ENCODE measurements around the gene HELZ. TPM values are rescaled to one million over a fixed set of nuclear protein-coding genes. Genes with fewer than 3 reads are reported as not detected.

Gene HELZ
- total and polyA plus RNA-seq, 4 donors: 3.8 to 69.2 (median 25.7) TPM

DNA sequence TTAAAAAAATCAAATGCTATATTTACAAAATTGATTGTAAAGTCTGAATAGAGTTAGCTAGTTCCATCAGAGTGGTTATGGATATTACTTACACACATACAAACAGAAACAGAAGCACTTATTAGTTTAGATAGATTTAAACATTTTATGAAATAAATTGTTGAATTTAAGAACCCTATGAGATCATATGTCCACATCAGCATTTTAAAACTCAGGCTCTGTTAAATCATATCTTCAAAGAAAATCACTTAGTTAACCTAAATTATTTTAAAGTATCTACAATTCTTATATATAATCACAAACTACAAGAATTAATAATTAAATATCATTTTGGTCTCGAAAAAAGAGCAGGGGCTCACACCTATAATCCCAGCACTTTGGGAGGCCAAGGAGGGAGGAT, 42.5 kb downstream of the HELZ start:
- 91% methylated on average over 1 of the region's 1 CpG for WGBS

GRCh38 chr17:67200727-67201301, 44.2 kb downstream of the HELZ start:
- Histone ChIP-seq H3K9me3 (ENCODE audit: control insufficient read depth in 4 of 4, low read length in 3 of 4) (no peaks in the 10 kb centered on the region), H3K4me1 (ENCODE audit: control insufficient read depth in 4 of 4, insufficient read depth in 4 of 4, low read length in 3 of 4) (no peaks in the 10 kb centered on the region), H3K36me3 (ENCODE audit: control insufficient read depth in 4 of 4, insufficient read depth in 3 of 4, low read depth in 1 of 4, low read length in 3 of 4) (peaks cover 5 to 35% (median 26%) of the 10 kb centered on the region in 4 donors), H3K27ac (ENCODE audit: low read depth in 1 of 2, low read length in 2 of 2) (no peak overlapping the region), H3K4me3 (ENCODE audit: low read depth in 1 of 3, low read length in 3 of 3) (no peak overlapping the region), H3K9ac (ENCODE audit: low read depth in 1 of 2, low read length in 2 of 2) (no peak overlapping the region), H3K27me3 (ENCODE audit: control insufficient read depth in 4 of 4, insufficient read depth in 4 of 4, low read length in 3 of 4) (no peaks in the 10 kb centered on the region)
- no peak for DNase-seq (ENCODE audit: low spot score)
- WGBS: 89% methylated on average over 4 of the region's 4 CpGs
- TF ChIP-seq JUND (IDR thresholded peaks at IDR 0.05) (no peak), SP1 (IDR thresholded peaks at IDR 0.05) (no peak), CTCF (IDR thresholded peaks at IDR 0.05; ENCODE audit: low read depth, low read length, missing input control) (peak; percentile 38), RAD21 (IDR thresholded peaks at IDR 0.05) (peak in 1 of 2 donors; percentile 64), HNF4A (conservative IDR thresholded peaks at IDR 0.05) (no peak)

More for the DNA sequence above, 42.5 kb downstream of the HELZ start:
- no peaks in the 10 kb centered on the region for H3K4me1 ChIP-seq (ENCODE audit: control insufficient read depth in 4 of 4, insufficient read depth in 4 of 4, low read length in 3 of 4)
- TF ChIP-seq RAD21 (IDR thresholded peaks at IDR 0.05) (no peak), JUND (IDR thresholded peaks at IDR 0.05) (no peak)
- TF ChIP-seq, protein P1, sequence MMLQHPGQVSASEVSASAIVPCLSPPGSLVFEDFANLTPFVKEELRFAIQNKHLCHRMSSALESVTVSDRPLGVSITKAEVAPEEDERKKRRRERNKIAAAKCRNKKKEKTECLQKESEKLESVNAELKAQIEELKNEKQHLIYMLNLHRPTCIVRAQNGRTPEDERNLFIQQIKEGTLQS (IDR thresholded peaks at IDR 0.05): no peak
- no peak overlapping the region for H3K27ac ChIP-seq (ENCODE audit: low read depth in 1 of 2, low read length in 2 of 2)
- no peak overlapping the region for H3K9ac ChIP-seq (ENCODE audit: low read depth in 1 of 2, low read length in 2 of 2)
- peaks cover 4 to 29% (median 22%) of the 10 kb centered on the region in 4 donors for H3K36me3 ChIP-seq (ENCODE audit: control insufficient read depth in 4 of 4, insufficient read depth in 3 of 4, low read depth in 1 of 4, low read length in 3 of 4)
- no peaks in the 10 kb centered on the region for H3K27me3 ChIP-seq (ENCODE audit: control insufficient read depth in 4 of 4, insufficient read depth in 4 of 4, low read length in 3 of 4)
- DNase-seq (ENCODE audit: low spot score): no peak
- H3K9me3 ChIP-seq (ENCODE audit: control insufficient read depth in 4 of 4, low read length in 3 of 4): no peaks in the 10 kb centered on the region
- no peak overlapping the region for H3K4me3 ChIP-seq (ENCODE audit: low read depth in 1 of 3, low read length in 3 of 3)

DNA sequence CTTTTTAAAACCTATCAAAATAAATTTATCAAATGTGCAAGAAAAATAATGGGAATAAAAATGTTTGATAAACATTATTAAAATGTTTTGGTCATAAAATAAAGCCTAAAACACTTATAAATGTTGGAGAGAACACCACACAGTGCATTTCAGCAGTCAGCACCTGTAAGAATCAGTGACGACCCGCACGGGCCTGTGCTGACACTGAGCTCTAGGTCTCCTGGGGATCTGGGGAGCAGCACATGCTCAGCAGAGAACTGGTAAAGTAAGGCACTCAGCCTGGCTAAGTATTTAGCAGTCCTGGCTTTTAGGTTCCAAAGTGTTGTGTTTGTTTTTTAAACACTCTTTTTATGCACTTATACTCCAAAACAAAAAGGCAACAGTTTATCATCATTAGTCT, 46.9 kb downstream of the HELZ start:
- no peak for DNase-seq (ENCODE audit: low spot score)
- WGBS: 81% methylated on average over 3 of the region's 3 CpGs
- no peaks in the 10 kb centered on the region for H3K27me3 ChIP-seq (ENCODE audit: control insufficient read depth in 4 of 4, insufficient read depth in 4 of 4, low read length in 3 of 4)
- H3K36me3 ChIP-seq (ENCODE audit: control insufficient read depth in 4 of 4, insufficient read depth in 3 of 4, low read depth in 1 of 4, low read length in 3 of 4): peaks cover 7 to 36% (median 24%) of the 10 kb centered on the region in 4 donors
- no peaks in the 10 kb centered on the region for H3K9me3 ChIP-seq (ENCODE audit: control insufficient read depth in 4 of 4, low read length in 3 of 4)
- H3K9ac ChIP-seq (ENCODE audit: low read depth in 1 of 2, low read length in 2 of 2): no peak overlapping the region
- no peak overlapping the region for H3K27ac ChIP-seq (ENCODE audit: low read depth in 1 of 2, low read length in 2 of 2)
- peaks cover 0 to 10% (median 9%) of the 10 kb centered on the region in 4 donors for H3K4me1 ChIP-seq (ENCODE audit: control insufficient read depth in 4 of 4, insufficient read depth in 4 of 4, low read length in 3 of 4)
- H3K4me3 ChIP-seq (ENCODE audit: low read depth in 1 of 3, low read length in 3 of 3): no peak overlapping the region
- TF ChIP-seq GABPA (IDR thresholded peaks at IDR 0.05 in 1 of 2, conservative IDR thresholded peaks at IDR 0.05 in 1 of 2) (no peak), RAD21 (IDR thresholded peaks at IDR 0.05) (no peak), HNF4A (conservative IDR thresholded peaks at IDR 0.05) (no peak), SP1 (IDR thresholded peaks at IDR 0.05) (no peak), JUND (IDR thresholded peaks at IDR 0.05) (no peak), YY1 (IDR thresholded peaks at IDR 0.05) (no peak), FOXA2 (IDR thresholded peaks at IDR 0.05) (no peak), HNF4G (IDR thresholded peaks at IDR 0.05) (no peak), RXRA (IDR thresholded peaks at IDR 0.05) (no peak), FOXA1 (IDR thresholded peaks at IDR 0.05) (no peak), NR2F2 (IDR thresholded peaks at IDR 0.05) (no peak), CTCF (IDR thresholded peaks at IDR 0.05; ENCODE audit: low read depth, low read length, missing input control) (no peak), EGR1 (IDR thresholded peaks at IDR 0.05; ENCODE audit: low read depth in 2 of 2) (no peak)
- TF ChIP-seq, protein P2, sequence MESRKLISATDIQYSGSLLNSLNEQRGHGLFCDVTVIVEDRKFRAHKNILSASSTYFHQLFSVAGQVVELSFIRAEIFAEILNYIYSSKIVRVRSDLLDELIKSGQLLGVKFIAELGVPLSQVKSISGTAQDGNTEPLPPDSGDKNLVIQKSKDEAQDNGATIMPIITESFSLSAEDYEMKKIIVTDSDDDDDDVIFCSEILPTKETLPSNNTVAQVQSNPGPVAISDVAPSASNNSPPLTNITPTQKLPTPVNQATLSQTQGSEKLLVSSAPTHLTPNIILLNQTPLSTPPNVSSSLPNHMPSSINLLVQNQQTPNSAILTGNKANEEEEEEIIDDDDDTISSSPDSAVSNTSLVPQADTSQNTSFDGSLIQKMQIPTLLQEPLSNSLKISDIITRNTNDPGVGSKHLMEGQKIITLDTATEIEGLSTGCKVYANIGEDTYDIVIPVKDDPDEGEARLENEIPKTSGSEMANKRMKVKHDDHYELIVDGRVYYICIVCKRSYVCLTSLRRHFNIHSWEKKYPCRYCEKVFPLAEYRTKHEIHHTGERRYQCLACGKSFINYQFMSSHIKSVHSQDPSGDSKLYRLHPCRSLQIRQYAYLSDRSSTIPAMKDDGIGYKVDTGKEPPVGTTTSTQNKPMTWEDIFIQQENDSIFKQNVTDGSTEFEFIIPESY (IDR thresholded peaks at IDR 0.05): no peak
- TF ChIP-seq, protein P3, sequence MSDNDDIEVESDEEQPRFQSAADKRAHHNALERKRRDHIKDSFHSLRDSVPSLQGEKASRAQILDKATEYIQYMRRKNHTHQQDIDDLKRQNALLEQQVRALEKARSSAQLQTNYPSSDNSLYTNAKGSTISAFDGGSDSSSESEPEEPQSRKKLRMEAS (IDR thresholded peaks at IDR 0.05): no peak
- TF ChIP-seq, protein P4, sequence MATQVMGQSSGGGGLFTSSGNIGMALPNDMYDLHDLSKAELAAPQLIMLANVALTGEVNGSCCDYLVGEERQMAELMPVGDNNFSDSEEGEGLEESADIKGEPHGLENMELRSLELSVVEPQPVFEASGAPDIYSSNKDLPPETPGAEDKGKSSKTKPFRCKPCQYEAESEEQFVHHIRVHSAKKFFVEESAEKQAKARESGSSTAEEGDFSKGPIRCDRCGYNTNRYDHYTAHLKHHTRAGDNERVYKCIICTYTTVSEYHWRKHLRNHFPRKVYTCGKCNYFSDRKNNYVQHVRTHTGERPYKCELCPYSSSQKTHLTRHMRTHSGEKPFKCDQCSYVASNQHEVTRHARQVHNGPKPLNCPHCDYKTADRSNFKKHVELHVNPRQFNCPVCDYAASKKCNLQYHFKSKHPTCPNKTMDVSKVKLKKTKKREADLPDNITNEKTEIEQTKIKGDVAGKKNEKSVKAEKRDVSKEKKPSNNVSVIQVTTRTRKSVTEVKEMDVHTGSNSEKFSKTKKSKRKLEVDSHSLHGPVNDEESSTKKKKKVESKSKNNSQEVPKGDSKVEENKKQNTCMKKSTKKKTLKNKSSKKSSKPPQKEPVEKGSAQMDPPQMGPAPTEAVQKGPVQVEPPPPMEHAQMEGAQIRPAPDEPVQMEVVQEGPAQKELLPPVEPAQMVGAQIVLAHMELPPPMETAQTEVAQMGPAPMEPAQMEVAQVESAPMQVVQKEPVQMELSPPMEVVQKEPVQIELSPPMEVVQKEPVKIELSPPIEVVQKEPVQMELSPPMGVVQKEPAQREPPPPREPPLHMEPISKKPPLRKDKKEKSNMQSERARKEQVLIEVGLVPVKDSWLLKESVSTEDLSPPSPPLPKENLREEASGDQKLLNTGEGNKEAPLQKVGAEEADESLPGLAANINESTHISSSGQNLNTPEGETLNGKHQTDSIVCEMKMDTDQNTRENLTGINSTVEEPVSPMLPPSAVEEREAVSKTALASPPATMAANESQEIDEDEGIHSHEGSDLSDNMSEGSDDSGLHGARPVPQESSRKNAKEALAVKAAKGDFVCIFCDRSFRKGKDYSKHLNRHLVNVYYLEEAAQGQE (IDR thresholded peaks at IDR 0.05): no peak
